Karpas-422 (cell line): ENCODE results near the gene WASF2. TPM values are rescaled to one million over a fixed set of nuclear protein-coding genes. Genes with fewer than 3 reads are reported as not detected.

Experiments used
- DNase-seq: peaks from one replicate; pipeline ENCODE4 v3.0.0-alpha.2; 2015
- H2AFZ ChIP-seq: fragments of 200-600 bp; sonication (generic); 2 replicates; pipeline ENCODE4 v1.6.1; 2014; ENCODE audit warnings: antibody characterized with exemption, low read length, mixed read lengths
- H3K27ac ChIP-seq: fragments of 200-600 bp; sonication (generic); 2 replicates; pipeline ENCODE4 v1.5.1; 2014; ENCODE audit warnings: mild to moderate bottlenecking, low read length, moderate library complexity
- H3K27me3 ChIP-seq: fragments of 200-600 bp; sonication (generic); 2 replicates; pipeline ENCODE4 v1.6.1; 2014; ENCODE audit warnings: low read length, mixed read lengths
- H3K36me3 ChIP-seq: fragments of 200-600 bp; sonication (generic); 2 replicates; pipeline ENCODE4 v1.6.1; 2014; ENCODE audit warnings: low read length, mixed read lengths; ENCODE audit not compliant: insufficient read depth
- H3K4me1 ChIP-seq: fragments of 200-600 bp; sonication (generic); 2 replicates; pipeline ENCODE4 v1.6.1; 2014; ENCODE audit warnings: mild to moderate bottlenecking, low read length, mixed read lengths
- H3K4me2 ChIP-seq: fragments of 200-600 bp; sonication (generic); 2 replicates; pipeline ENCODE4 v1.6.1; 2014; ENCODE audit warnings: low read length, low read depth, mild to moderate bottlenecking; ENCODE audit not compliant: poor library complexity, severe bottlenecking
- H3K4me3 ChIP-seq: fragments of 200-600 bp; sonication (generic); 2 replicates; pipeline ENCODE4 v1.5.1; 2014; ENCODE audit warnings: mild to moderate bottlenecking, antibody characterized with exemption, low read length, mixed read lengths
- H3K79me2 ChIP-seq: fragments of 200-600 bp; sonication (generic); 2 replicates; pipeline ENCODE4 v1.6.1; 2014; ENCODE audit warnings: mild to moderate bottlenecking, low read length, mixed read lengths
- H3K9ac ChIP-seq: fragments of 200-600 bp; sonication (generic); 2 replicates; pipeline ENCODE4 v1.6.0; 2014; ENCODE audit warnings: low read length
- H3K9me2 ChIP-seq: fragments of 200-600 bp; sonication (generic), shearing (Covaris generic); replicated peaks from 2 replicates; pipeline ENCODE4 v1.6.0; 2014; ENCODE audit warnings: mild to moderate bottlenecking, low read length, moderate library complexity; ENCODE audit not compliant: insufficient read depth
- H3K9me3 ChIP-seq: fragments of 300-700, 200-600 bp; sonication (generic); 2 replicates; pipeline ENCODE4 v1.6.1; 2014; ENCODE audit warnings: low read length, mixed read lengths
- H4K20me1 ChIP-seq: fragments of 200-600 bp; sonication (generic); 2 replicates; pipeline ENCODE4 v1.6.1; 2014; ENCODE audit warnings: mild to moderate bottlenecking, antibody characterized with exemption, low read length, low read depth; ENCODE audit not compliant: insufficient read depth
- total RNA-seq: library from RNA; depleted of rRNA; stranded (reverse); fragments of >200 nt; shearing (Covaris generic); gene quantifications from 2 replicates; pipeline ENCODE4 v1.2.3, GENCODE V29; 2014; ENCODE audit warnings: low replicate concordance

WASF2 gene
- total RNA-seq, 1 experiment from 2014 or later = 21.7 TPM

DNA sequence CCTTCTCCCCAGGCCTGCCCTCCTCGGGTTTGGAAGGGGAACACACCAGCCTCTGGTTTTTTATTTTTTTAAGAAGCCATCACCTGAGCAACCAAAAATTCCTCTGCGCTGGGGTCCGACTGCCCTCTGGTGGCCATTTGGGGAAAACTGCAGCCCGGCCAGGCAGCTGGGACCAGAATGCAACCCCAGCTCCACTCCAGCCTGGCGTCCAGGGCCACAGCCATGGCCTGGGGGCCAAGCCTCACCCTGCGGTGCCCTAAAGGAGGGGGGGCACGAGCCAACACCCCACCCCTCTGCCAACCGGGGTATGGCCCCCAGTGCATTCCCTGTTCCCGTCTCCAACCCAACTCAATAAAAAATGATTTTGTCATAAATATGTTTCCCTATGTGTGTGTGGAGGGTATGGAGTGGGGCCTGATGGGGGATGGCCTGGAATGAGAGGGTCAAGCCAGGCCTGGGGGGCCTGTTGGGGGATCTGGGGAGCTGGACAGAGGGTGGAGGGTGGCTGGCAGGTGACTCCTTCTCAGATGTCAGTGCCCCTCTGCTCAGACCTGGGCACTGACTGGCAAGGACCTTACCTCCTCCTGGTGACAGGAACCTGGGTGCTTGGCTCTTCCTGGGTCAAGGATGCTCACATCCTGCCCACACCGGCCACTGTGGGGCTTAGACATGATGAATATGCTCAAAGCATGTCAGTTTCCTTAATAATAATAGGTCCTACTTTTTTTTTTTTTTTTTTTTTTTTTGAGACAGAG is 94.3 kb downstream of the WASF2 start:
- H3K27me3 ChIP-seq = no peaks in the 10 kb centered on the region
- no peak overlapping the region for H3K27ac ChIP-seq
- H3K4me1 ChIP-seq = peaks cover 29% of the 10 kb centered on the region
- DNase-seq = peak; percentile 95
- peaks cover 5% of the 10 kb centered on the region; the same call in 1 of the 2 replicates for H3K79me2 ChIP-seq
- H3K36me3 ChIP-seq = no peaks in the 10 kb centered on the region
- H3K4me3 ChIP-seq = no peak overlapping the region
- no peak overlapping the region for H2AFZ ChIP-seq
- no peak overlapping the region for H3K4me2 ChIP-seq
- H3K9me2 ChIP-seq = no peaks in the 10 kb centered on the region
- no peaks in the 10 kb centered on the region for H3K9me3 ChIP-seq
- no peak overlapping the region for H3K9ac ChIP-seq
- no peaks in the 10 kb centered on the region for H4K20me1 ChIP-seq

DNA sequence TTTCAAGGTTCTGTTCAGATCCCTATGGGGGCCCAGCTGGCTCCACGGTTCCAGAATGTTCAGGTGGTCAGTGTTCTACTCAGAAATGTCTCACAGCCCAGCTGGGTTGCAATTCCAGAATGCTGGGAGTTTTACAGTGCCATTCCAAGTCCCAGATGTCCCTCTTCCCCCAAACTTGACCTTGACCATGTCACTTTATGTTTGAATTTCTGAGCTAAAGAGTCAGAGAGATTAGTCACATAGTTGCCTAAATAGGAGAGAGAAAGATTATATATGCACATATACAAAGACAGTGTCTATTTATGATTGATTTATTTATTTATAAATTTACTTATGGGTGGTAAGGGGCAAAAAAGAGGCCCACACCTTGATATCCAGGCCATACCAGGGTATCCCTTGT is 95.0 kb downstream of the WASF2 start:
- Histone ChIP-seq H3K4me2 (no peak overlapping the region), H3K4me3 (no peak overlapping the region), H2AFZ (no peak overlapping the region), H3K27ac (no peak overlapping the region), H3K27me3 (no peaks in the 10 kb centered on the region), H3K9me2 (no peaks in the 10 kb centered on the region), H3K36me3 (no peaks in the 10 kb centered on the region), H3K4me1 (peaks cover 29% of the 10 kb centered on the region), H3K9me3 (no peaks in the 10 kb centered on the region), H3K79me2 (peaks cover 5% of the 10 kb centered on the region; the same call in 1 of the 2 replicates), H4K20me1 (no peaks in the 10 kb centered on the region), H3K9ac (0 out of 2 replicates have a peak overlapping the region, but pooled peaks have one; percentile 21)
- no peak for DNase-seq

DNA sequence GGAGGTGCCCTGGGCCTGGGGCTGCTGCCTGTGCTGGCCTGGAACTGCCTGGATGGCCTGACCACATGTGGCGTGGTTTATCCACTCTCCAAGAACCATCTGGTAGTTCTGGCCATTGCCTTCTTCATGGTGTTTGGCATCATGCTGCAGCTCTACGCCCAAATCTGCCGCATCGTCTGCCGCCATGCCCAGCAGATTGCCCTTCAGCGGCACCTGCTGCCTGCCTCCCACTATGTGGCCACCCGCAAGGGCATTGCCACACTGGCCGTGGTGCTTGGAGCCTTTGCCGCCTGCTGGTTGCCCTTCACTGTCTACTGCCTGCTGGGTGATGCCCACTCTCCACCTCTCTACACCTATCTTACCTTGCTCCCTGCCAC is 95.7 kb downstream of the WASF2 start:
- H3K4me1 ChIP-seq = peaks cover 29% of the 10 kb centered on the region
- peaks cover 5% of the 10 kb centered on the region; the same call in 1 of the 2 replicates for H3K79me2 ChIP-seq
- H3K4me3 ChIP-seq = no peak overlapping the region
- no peaks in the 10 kb centered on the region for H3K9me2 ChIP-seq
- H3K27me3 ChIP-seq = no peaks in the 10 kb centered on the region
- H3K9ac ChIP-seq = no peak overlapping the region
- no peak for DNase-seq
- H3K36me3 ChIP-seq = no peaks in the 10 kb centered on the region
- H3K9me3 ChIP-seq = no peaks in the 10 kb centered on the region
- H2AFZ ChIP-seq = no peak overlapping the region
- no peak overlapping the region for H3K4me2 ChIP-seq
- no peaks in the 10 kb centered on the region for H4K20me1 ChIP-seq
- H3K27ac ChIP-seq = no peak overlapping the region

DNA sequence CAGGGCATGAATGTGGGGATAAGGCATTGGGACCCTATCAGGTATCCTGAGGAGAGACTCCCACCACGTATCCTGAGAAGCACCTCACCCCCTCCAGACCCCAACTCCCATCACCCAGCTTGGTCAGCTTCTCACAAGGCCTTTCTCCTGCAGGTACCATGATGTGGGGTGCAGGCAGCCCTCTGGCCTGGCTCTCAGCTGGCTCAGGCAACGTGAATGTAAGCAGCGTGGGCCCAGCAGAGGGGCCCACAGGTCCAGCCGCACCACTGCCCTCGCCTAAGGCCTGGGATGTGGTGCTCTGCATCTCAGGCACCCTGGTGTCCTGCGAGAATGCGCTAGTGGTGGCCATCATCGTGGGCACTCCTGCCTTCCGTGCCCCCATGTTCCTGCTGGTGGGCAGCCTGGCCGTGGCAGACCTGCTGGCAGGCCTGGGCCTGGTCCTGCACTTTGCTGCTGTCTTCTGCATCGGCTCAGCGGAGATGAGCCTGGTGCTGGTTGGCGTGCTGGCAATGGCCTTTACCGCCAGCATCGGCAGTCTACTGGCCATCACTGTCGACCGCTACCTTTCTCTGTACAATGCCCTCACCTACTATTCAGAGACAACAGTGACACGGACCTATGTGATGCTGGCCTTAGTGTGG is 96.2 kb downstream of the WASF2 start:
- H3K4me2 ChIP-seq = peak overlapping the region; percentile 98
- H3K36me3 ChIP-seq = no peaks in the 10 kb centered on the region
- no peak overlapping the region for H2AFZ ChIP-seq
- H3K4me3 ChIP-seq = peak overlapping the region; percentile 96; the same call in 1 of the 2 replicates
- no peak for DNase-seq
- peaks cover 5% of the 10 kb centered on the region; the same call in 1 of the 2 replicates for H3K79me2 ChIP-seq
- H3K9me2 ChIP-seq = no peaks in the 10 kb centered on the region
- H3K9ac ChIP-seq = peak overlapping the region; percentile 90
- peaks cover 29% of the 10 kb centered on the region for H3K4me1 ChIP-seq
- no peaks in the 10 kb centered on the region for H3K9me3 ChIP-seq
- no peak overlapping the region for H3K27ac ChIP-seq
- no peaks in the 10 kb centered on the region for H3K27me3 ChIP-seq
- no peaks in the 10 kb centered on the region for H4K20me1 ChIP-seq

DNA sequence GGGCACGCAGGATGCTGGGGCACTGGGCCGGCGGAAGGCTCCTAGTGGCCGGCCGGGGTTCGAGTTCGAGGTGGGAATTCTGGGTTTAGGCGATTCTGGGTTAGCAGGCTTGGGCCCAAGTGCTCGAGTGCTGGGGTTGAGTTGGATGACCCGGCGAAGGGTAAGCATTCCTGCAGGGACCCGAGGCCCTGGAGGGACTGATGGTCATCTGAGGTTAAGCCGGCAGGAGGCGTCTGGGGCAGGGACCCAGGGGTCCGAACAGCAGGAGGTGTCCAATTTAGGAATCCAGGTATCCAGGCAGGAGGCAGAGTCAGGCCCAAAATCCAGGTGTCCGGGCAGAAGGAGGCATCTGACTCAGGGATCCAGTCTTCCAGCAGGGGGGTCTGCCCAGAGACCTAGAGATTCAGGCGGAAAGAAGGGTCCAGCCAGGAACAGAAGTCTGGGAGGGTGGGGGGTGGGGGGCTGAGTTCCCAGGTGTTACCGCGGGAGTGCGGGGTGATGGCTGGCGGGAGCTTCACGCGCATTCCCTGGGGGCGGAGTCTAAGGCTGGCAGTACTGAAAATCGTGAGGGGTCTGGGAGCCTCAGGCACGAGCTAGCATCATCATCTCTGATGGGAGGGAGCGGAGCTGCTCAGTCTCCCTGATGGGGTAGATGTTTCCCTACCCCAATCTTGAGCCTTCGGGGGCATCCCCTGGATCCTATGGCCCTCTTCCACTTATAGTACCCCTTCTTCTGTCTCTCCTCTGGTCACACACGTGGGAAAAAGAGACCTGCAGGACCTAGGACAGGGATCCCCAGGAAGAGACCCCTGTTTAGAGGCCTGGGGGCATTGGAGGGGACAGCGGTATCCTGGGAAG is 97.0 kb downstream of the WASF2 start:
- Histone ChIP-seq H3K27ac (no peak overlapping the region), H3K9ac (peak overlapping the region; percentile 90), H3K9me2 (no peaks in the 10 kb centered on the region)

DNA sequence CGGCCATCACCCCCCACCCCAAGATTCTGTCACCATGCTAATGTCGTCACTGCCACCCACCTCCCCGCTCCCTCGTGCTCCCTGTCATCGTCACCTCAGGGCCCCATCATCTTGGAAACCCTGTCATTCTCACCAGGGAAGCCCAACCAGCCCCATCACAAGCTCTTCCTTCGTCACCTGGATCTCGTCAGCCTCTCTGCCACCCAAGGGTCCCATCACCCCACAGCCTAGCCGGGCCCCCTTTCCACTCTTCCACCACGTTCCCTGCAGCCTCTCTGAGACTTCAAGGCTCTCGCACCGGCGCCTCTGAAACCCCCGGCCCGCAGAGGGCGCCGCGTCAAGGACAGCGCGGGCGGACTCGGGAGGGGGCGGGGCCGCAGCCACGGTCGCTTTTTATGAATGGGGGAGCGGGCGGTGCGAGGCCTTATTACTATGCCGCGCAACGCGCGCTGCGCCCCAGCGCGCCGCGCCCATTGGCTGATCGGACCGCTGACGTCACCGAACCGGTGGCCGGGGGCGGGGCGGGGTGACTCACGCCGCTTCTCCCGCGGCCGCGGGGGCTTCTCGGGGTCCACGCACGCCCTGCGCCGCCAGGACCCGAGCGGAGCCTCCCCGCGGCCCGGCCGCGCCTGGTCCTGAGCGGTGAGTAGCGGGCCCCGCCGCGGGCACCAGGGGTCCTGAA is 97.7 kb downstream of the WASF2 start, which contains the start of gene GPR3:
Gene GPR3, plus strand, starts transcription at position 527 of the 682 bp plus-strand sequence. CDS start 1,177 bp downstream, outside the sequence.
- peak within 1 kb of the TSS; percentile 96 for H3K4me3 ChIP-seq
- H3K4me2 ChIP-seq = peak within 1 kb of the TSS; percentile 98
- H3K9me2 ChIP-seq = no peaks in the 10 kb centered on the region
- peaks cover 29% of the 10 kb centered on the region for H3K4me1 ChIP-seq
- no peaks in the 10 kb centered on the region for H3K27me3 ChIP-seq
- H4K20me1 ChIP-seq = no peaks in the 10 kb centered on the region
- H3K27ac ChIP-seq = no peak within 1 kb of the TSS
- no peaks in the 10 kb centered on the region for H3K36me3 ChIP-seq
- peak within 1 kb of the TSS; percentile 90 for H3K9ac ChIP-seq
- H3K79me2 ChIP-seq = peaks cover 5% of the 10 kb centered on the region; the same call in 1 of the 2 replicates
- peak within 1 kb of the TSS; percentile 97 for H2AFZ ChIP-seq
- no peaks in the 10 kb centered on the region for H3K9me3 ChIP-seq
- peak; percentile 97 for DNase-seq

More for the DNA sequence above, 97.0 kb downstream of the WASF2 start:
- no peaks in the 10 kb centered on the region for H3K27me3 ChIP-seq
- no peaks in the 10 kb centered on the region for H4K20me1 ChIP-seq
- peak overlapping the region; percentile 96 for H3K4me3 ChIP-seq
- peak overlapping the region; percentile 97 for H2AFZ ChIP-seq
- no peaks in the 10 kb centered on the region for H3K9me3 ChIP-seq
- H3K79me2 ChIP-seq = peaks cover 5% of the 10 kb centered on the region; the same call in 1 of the 2 replicates
- H3K4me1 ChIP-seq = peaks cover 29% of the 10 kb centered on the region
- peak overlapping the region; percentile 98 for H3K4me2 ChIP-seq
- DNase-seq = peak; percentile 60
- no peaks in the 10 kb centered on the region for H3K36me3 ChIP-seq

DNA sequence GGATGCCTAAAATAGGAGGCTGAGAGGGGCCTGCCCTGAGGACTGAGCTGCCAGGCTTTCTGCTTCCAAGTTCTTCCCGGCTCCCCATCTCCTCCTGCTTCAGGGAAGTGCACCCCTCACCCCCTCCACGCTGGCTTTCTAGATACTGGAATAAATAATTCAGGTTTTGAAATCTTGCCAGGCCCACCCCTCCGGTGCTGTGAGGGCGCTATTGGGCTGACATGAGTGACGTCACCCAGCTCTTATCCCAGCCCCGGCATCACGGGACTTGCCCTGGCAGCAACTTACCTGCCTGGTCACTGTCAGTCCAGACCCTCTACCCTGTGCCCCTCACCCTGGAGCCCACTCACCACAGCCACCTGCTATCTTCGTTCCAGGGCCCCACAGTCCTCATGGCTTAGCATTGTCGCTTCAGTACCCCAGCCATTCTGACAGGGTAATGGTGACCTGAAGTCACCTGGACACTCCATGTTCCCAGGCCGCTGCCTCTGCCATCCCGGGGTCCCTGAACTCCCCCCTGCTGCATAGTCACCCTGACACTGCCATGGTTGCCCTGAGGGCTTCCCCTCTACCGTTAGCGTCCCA is 98.4 kb downstream of the WASF2 start:
- H3K4me2 ChIP-seq = peak overlapping the region; percentile 98
- H3K27ac ChIP-seq = no peak overlapping the region
- no peaks in the 10 kb centered on the region for H3K9me3 ChIP-seq
- peak overlapping the region; percentile 80; the same call in 1 of the 2 replicates for H2AFZ ChIP-seq
- no peaks in the 10 kb centered on the region for H3K27me3 ChIP-seq
- H3K9me2 ChIP-seq = no peaks in the 10 kb centered on the region
- H3K9ac ChIP-seq = peak overlapping the region; percentile 67
- peaks cover 5% of the 10 kb centered on the region; the same call in 1 of the 2 replicates for H3K79me2 ChIP-seq
- H3K4me1 ChIP-seq = peaks cover 29% of the 10 kb centered on the region
- peak; percentile 85 for DNase-seq
- peak overlapping the region; percentile 96 for H3K4me3 ChIP-seq
- no peaks in the 10 kb centered on the region for H4K20me1 ChIP-seq
- no peaks in the 10 kb centered on the region for H3K36me3 ChIP-seq
